ENCODE results near the gene DNMT3A. TPM values are rescaled to one million over a fixed set of nuclear protein-coding genes. Genes with fewer than 3 reads are reported as not detected.
A peak's percentile ranks its signal among the peaks of the same experiment; 100 is the strongest.

Gene DNMT3A
- total and polyA plus RNA-seq, 2 donors (not counting 1 experiment from before 2014, with no cell fraction given): 8.9 to 24.5 TPM

DNA sequence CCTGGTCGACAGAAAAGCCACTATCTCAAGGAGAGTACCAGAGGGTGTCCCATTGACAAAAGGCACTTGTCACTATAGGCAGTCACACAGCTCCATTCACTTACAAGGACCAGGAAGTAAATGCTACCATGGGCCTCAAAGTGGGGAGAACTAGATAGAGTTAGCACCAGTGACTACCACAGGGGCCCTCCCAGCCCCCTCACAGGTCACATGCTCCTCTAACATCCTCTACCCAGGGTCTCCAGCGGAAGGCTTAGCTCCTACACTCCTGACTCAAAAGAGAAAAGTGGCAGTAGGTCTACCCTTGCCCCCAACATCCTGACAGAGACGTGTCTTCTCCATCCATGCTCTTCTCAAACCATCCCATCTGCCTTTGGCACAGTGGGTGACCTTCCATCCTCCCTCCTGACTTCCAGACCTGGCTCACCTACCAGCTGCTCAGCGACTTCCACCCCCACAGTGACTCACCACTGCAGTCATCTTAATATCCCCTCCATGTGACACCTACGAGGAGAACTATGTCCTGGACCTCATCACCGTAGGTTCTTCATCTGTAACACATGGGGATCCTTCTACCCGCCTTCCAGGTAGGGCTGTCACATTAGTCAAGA is 5.6 kb upstream of the DNMT3A start:
- Mint-ChIP-seq H3K27ac (no peak overlapping the region), H3K4me1 (peaks cover 12% of the 10 kb centered on the region), H3K9me3 (ENCODE audit: insufficient read depth) (peaks cover 3% of the 10 kb centered on the region), H3K4me3 (no peak overlapping the region), H3K27me3 (peaks cover 6% of the 10 kb centered on the region)
- Histone ChIP-seq H3K79me2 (ENCODE audit: control insufficient read depth, insufficient read depth, low read length) (no peaks in the 10 kb centered on the region), H3K9ac (ENCODE audit: low read length) (no peak overlapping the region), H3K9me3 (ENCODE audit: control extremely low read depth in 1 of 3, control insufficient read depth in 2 of 3, insufficient read depth in 1 of 3, low read length in 2 of 3) (peaks cover 0 to 9% (median 1%) of the 10 kb centered on the region in 3 donors), H2AFZ (ENCODE audit: insufficient read depth, low read depth, low read length, poor library complexity, severe bottlenecking) (no peak overlapping the region), H3K4me2 (replicated peaks; ENCODE audit: low read depth, low read length, poor library complexity, severe bottlenecking) (no peak overlapping the region), H3K4me3 (ENCODE audit: control extremely low read depth in 1 of 5, extremely low read depth in 1 of 5, insufficient read depth in 1 of 5, low read depth in 2 of 5, low read length in 4 of 5) (no peak overlapping the region), H4K20me1 (ENCODE audit: control insufficient read depth, insufficient read depth, low read length, poor library complexity, severe bottlenecking) (peaks cover 8% of the 10 kb centered on the region), H3K27me3 (replicated peaks in 1 of 4; ENCODE audit: control extremely low read depth in 1 of 4, control insufficient read depth in 3 of 4, insufficient read depth in 4 of 4, low read length in 3 of 4) (peaks cover 0 to 4% (median 1%) of the 10 kb centered on the region in 4 experiments), H3K27ac (ENCODE audit: low read length in 2 of 2) (no peak overlapping the region), H3K4me1 (ENCODE audit: control insufficient read depth in 2 of 2, insufficient read depth in 2 of 2, low read length in 2 of 2) (peaks cover 11 to 13% of the 10 kb centered on the region in 2 donors), H3K36me3 (replicated peaks in 1 of 2; ENCODE audit: control extremely low read depth in 1 of 2, control insufficient read depth in 1 of 2, extremely low read depth in 1 of 2, insufficient read depth in 2 of 2, low read length in 1 of 2) (no peaks in the 10 kb centered on the region)
- TF ChIP-seq CTCF (IDR thresholded peaks at IDR 0.05) (no peak), EZH2 (IDR thresholded peaks at IDR 0.05; ENCODE audit: borderline replicate concordance, insufficient read depth, low read depth, low read length, poor library complexity, severe bottlenecking) (no peak)
- ChIA-PET CTCF (interaction anchor here (0.7 to 3.7 kb wide), 2 partner anchors 15 kb away, joined by 3 to 14 read pairs; no protein-coding TSS in a partner anchor), POLR2A (interaction anchor here (0.7 kb wide), 1 partner anchor 15 kb away, joined by 3 read pairs; no protein-coding TSS in a partner anchor)
- intact Hi-C loops (cut with micrococcal nuclease): no loop called here
- 95% methylated on average over 6 of the region's 7 CpGs for WGBS (ENCODE audit: insufficient coverage)
- no peak for DNase-seq
- ATAC-seq (ENCODE audit: low read depth): no peak

DNA sequence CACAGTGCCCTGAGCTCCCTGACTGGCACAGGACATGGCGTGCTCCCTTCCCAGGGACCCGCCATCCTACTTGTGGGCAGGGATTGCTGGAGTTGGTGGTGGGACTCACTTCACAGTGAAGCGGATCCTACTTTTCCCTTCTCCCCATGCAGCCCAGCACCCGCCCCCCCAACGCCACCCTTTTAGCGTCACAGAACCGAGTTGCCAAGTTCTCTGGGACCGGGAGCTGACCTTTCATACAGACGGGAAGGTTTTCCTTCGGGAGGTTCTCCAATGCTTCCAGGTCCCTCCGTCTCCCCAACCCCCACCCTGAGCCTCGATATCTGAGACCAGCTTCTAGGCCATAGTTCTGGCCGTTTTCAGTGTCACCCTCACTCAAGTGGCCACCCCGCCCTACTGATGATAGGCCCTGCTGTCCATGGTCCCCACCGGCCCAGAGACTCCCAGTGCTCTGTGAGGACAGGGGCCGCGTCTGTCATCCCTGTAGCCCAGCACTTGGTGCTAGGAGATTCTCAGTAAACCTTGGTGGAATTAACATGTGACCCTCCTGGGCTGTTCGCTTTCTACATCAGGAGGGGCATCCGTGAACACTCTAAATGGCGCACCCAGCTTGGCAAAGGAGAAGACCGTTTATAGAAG is 1.6 kb upstream of the DNMT3A start:
- DNase-seq: no peak
- CTCF ChIA-PET: interaction anchor here (1.0 to 2.0 kb wide), 8 partner anchors 12 to 223 kb away, joined by 3 to 19 read pairs (median 4); no protein-coding TSS in a partner anchor
- H3K27me3 ChIP-seq (replicated peaks in 1 of 4; ENCODE audit: control extremely low read depth in 1 of 4, control insufficient read depth in 3 of 4, insufficient read depth in 4 of 4, low read length in 3 of 4): peaks cover 0 to 4% (median 1%) of the 10 kb centered on the region in 4 experiments

More for the DNA sequence above, 1.6 kb upstream of the DNMT3A start:
- H3K36me3 ChIP-seq (replicated peaks in 1 of 2; ENCODE audit: control extremely low read depth in 1 of 2, control insufficient read depth in 1 of 2, extremely low read depth in 1 of 2, insufficient read depth in 2 of 2, low read length in 1 of 2): peaks cover 0 to 2% of the 10 kb centered on the region in 2 experiments
- H3K4me2 ChIP-seq (replicated peaks; ENCODE audit: low read depth, low read length, poor library complexity, severe bottlenecking): peak overlapping the region; percentile 91
- H3K9me3 Mint-ChIP-seq (ENCODE audit: insufficient read depth): no peaks in the 10 kb centered on the region
- H3K79me2 ChIP-seq (ENCODE audit: control insufficient read depth, insufficient read depth, low read length): peaks cover 13% of the 10 kb centered on the region
- no peaks in the 10 kb centered on the region for H3K9me3 ChIP-seq (ENCODE audit: control extremely low read depth in 1 of 3, control insufficient read depth in 2 of 3, insufficient read depth in 1 of 3, low read length in 2 of 3)
- TF ChIP-seq CTCF (IDR thresholded peaks at IDR 0.05) (no peak), EZH2 (IDR thresholded peaks at IDR 0.05; ENCODE audit: borderline replicate concordance, insufficient read depth, low read depth, low read length, poor library complexity, severe bottlenecking) (no peak)
- peak overlapping the region; percentile 85 for H3K4me3 Mint-ChIP-seq
- no peak overlapping the region for H3K27ac ChIP-seq (ENCODE audit: low read length in 2 of 2)
- 97% methylated on average over 20 of the region's 21 CpGs for WGBS (ENCODE audit: insufficient coverage)
- no peak for ATAC-seq (ENCODE audit: low read depth)
- no peak overlapping the region for H3K4me3 ChIP-seq (ENCODE audit: control extremely low read depth in 1 of 5, extremely low read depth in 1 of 5, insufficient read depth in 1 of 5, low read depth in 2 of 5, low read length in 4 of 5)
- no peak overlapping the region for H2AFZ ChIP-seq (ENCODE audit: insufficient read depth, low read depth, low read length, poor library complexity, severe bottlenecking)
- H3K9ac ChIP-seq (ENCODE audit: low read length): no peak overlapping the region
- H3K4me1 ChIP-seq (ENCODE audit: control insufficient read depth in 2 of 2, insufficient read depth in 2 of 2, low read length in 2 of 2): peaks cover 8 to 10% of the 10 kb centered on the region in 2 donors
- H3K4me1 Mint-ChIP-seq: peaks cover 14% of the 10 kb centered on the region
- H3K27me3 Mint-ChIP-seq: no peaks in the 10 kb centered on the region
- H4K20me1 ChIP-seq (ENCODE audit: control insufficient read depth, insufficient read depth, low read length, poor library complexity, severe bottlenecking): peaks cover 25% of the 10 kb centered on the region
- H3K27ac Mint-ChIP-seq: peak overlapping the region; percentile 20
- intact Hi-C loops (cut with micrococcal nuclease): loop anchor here (2.0 to 5.0 kb wide), 2 partner anchors 41 to 223 kb away; no protein-coding TSS in a partner anchor
- POLR2A ChIA-PET: interaction anchor here (0.6 to 0.7 kb wide), 4 partner anchors 9 to 67 kb away, joined by 3 to 6 read pairs (median 4); no protein-coding TSS in a partner anchor

Data from B cell (primary cell).